Measurements from ENCODE around the gene PSPH.
A peak's percentile ranks its signal among the peaks of the same experiment; 100 is the strongest.

The PSPH gene

GRCh38 chr7:56007167-56007652, 44.0 kb downstream of the PSPH start:
- no peak for DNase-seq (ENCODE audit: low read depth in 1 of 2, low spot score in 1 of 2)

GRCh38 chr7:56003749-56004148, 47.5 kb downstream of the PSPH start:
- no peak for DNase-seq (ENCODE audit: low read depth in 1 of 2, low spot score in 1 of 2)

- no peak for DNase-seq (ENCODE audit: low read depth in 1 of 2, low spot score in 1 of 2)
Measured at GRCh38 chr7:55996856-55997500, 54.3 kb downstream of the PSPH start.

GRCh38 chr7:55992346-55992745, 58.9 kb downstream of the PSPH start:
- DNase-seq (ENCODE audit: low read depth in 1 of 2, low spot score in 1 of 2): no peak

GRCh38 chr7:55983537-55983936, 67.7 kb downstream of the PSPH start:
- DNase-seq (ENCODE audit: low read depth in 1 of 2, low spot score in 1 of 2): no peak

- no peak for DNase-seq (ENCODE audit: low read depth in 1 of 2, low spot score in 1 of 2)
Measured at GRCh38 chr7:55980266-55980665, 71.0 kb downstream of the PSPH start.

GRCh38 chr7:55977831-55978230, 73.4 kb downstream of the PSPH start:
- DNase-seq (ENCODE audit: low read depth in 1 of 2, low spot score in 1 of 2): no peak

GRCh38 chr7:55975988-55976633, 75.1 kb downstream of the PSPH start:
- no peak for DNase-seq (ENCODE audit: low read depth in 1 of 2, low spot score in 1 of 2)

- no peak for DNase-seq (ENCODE audit: low read depth in 1 of 2, low spot score in 1 of 2)
Measured at GRCh38 chr7:55973747-55974250, 77.4 kb downstream of the PSPH start.

GRCh38 chr7:55970978-55971377, 80.3 kb downstream of the PSPH start:
- no peak for DNase-seq (ENCODE audit: low read depth in 1 of 2, low spot score in 1 of 2)

GRCh38 chr7:55970561-55970960, 80.7 kb downstream of the PSPH start:
- no peak for DNase-seq (ENCODE audit: low read depth in 1 of 2, low spot score in 1 of 2)

- no peak for DNase-seq (ENCODE audit: low read depth in 1 of 2, low spot score in 1 of 2)
Measured at GRCh38 chr7:55969391-55969790, 81.9 kb downstream of the PSPH start.

GRCh38 chr7:55966851-55967250, 84.4 kb downstream of the PSPH start:
- DNase-seq (ENCODE audit: low read depth in 1 of 2, low spot score in 1 of 2): no peak

GRCh38 chr7:55965805-55966421, 85.3 kb downstream of the PSPH start:
- no peak for DNase-seq (ENCODE audit: low read depth in 1 of 2, low spot score in 1 of 2)

- DNase-seq (ENCODE audit: low read depth in 1 of 2, low spot score in 1 of 2): no peak
Measured at GRCh38 chr7:55965100-55965470, 86.2 kb downstream of the PSPH start.

- peak; percentile 33 to 56 for DNase-seq (ENCODE audit: low read depth in 1 of 2, low spot score in 1 of 2)
Measured at GRCh38 chr7:55964261-55965099, 86.8 kb downstream of the PSPH start, which contains the start of gene NIPSNAP2. Gene NIPSNAP2, plus strand, starts transcription at chr7:55964585. Its CDS starts 25 bp downstream, at chr7:55964610.

GRCh38 chr7:55963584-55964168, 87.6 kb downstream of the PSPH start:
- no peak for DNase-seq (ENCODE audit: low read depth in 1 of 2, low spot score in 1 of 2)

- no peak for DNase-seq (ENCODE audit: low read depth in 1 of 2, low spot score in 1 of 2)
Measured at GRCh38 chr7:55962014-55962413, 89.2 kb downstream of the PSPH start.

Data from activated T-helper 1 cell treated with anti-CD3 and anti-CD28 coated beads, Interleukin-2, amount 50 U/mL, for 16 hours (primary cell).